Hepatocyte (in vitro differentiated cells): ENCODE data around the gene MRM3. TPM values are rescaled to one million over a fixed set of nuclear protein-coding genes. Genes with fewer than 3 reads are reported as not detected.
"Not testable (repeated sequence)": the region's sequence is repeated elsewhere in the genome, so short reads cannot be mapped to it uniquely, and the experiment has no call there.

ENCODE experiments used
- DNase-seq: peaks from one replicate; pipeline ENCODE4 v3.0.0-alpha.2; 2016; ENCODE audit warnings: low spot score
- H2AFZ ChIP-seq: fragments of 200-600 bp; sonication (generic); 2 replicates; pipeline ENCODE4 v1.6.0; 2016; ENCODE audit warnings: antibody characterized with exemption, mild to moderate bottlenecking
- H3K27ac ChIP-seq: fragments of 200-600 bp; sonication (generic); 2 replicates; pipeline ENCODE4 v1.5.1; 2016; ENCODE audit warnings: mild to moderate bottlenecking
- H3K27me3 ChIP-seq: fragments of 200-600 bp; sonication (generic); 2 replicates; pipeline ENCODE4 v1.6.1; 2016
- H3K36me3 ChIP-seq: fragments of 200-600 bp; sonication (generic); replicated peaks from 2 replicates; pipeline ENCODE4 v1.5.1; 2016; ENCODE audit warnings: low read depth; ENCODE audit not compliant: insufficient read depth
- H3K4me1 ChIP-seq: fragments of 200-600 bp; sonication (generic); 2 replicates; pipeline ENCODE4 v1.5.1; 2016; ENCODE audit warnings: mild to moderate bottlenecking, moderate library complexity; ENCODE audit not compliant: insufficient read depth
- H3K4me2 ChIP-seq: fragments of 200-600 bp; sonication (generic); 2 replicates; pipeline ENCODE4 v1.6.0; 2016
- H3K4me3 ChIP-seq: fragments of 200-600 bp; sonication (generic); 2 replicates; pipeline ENCODE4 v1.5.1; 2016; ENCODE audit warnings: mild to moderate bottlenecking
- H3K79me2 ChIP-seq: fragments of 200-600 bp; sonication (generic); 2 replicates; pipeline ENCODE4 v1.6.0; 2017; ENCODE audit warnings: mild to moderate bottlenecking
- H3K9me2 ChIP-seq: fragments of 200-600 bp; sonication (generic); replicated peaks from 2 replicates; pipeline ENCODE4 v1.6.0; 2017; ENCODE audit warnings: mild to moderate bottlenecking; ENCODE audit not compliant: insufficient read depth
- H3K9me3 ChIP-seq: fragments of 200-600 bp; sonication (generic); 2 replicates; pipeline ENCODE4 v1.5.1; 2016; ENCODE audit warnings: low read depth, mild to moderate bottlenecking
- H4K20me1 ChIP-seq: fragments of 200-600 bp; sonication (generic); 2 replicates; pipeline ENCODE4 v1.6.0; 2016; ENCODE audit warnings: mild to moderate bottlenecking; ENCODE audit not compliant: insufficient read depth, poor library complexity, severe bottlenecking
- EZH2 ChIP-seq: fragments of 200-600 bp; sonication (generic); IDR thresholded peaks from 2 replicates; pipeline ENCODE4 v1.6.1; 2016; ENCODE audit warnings: antibody characterized with exemption, mild to moderate bottlenecking, borderline replicate concordance
- EZH2phosphoT487 ChIP-seq: fragments of 200-600 bp; sonication (generic); IDR thresholded peaks from one replicate; pipeline ENCODE4 v1.6.1; 2018; ENCODE audit warnings: antibody characterized with exemption, mild to moderate bottlenecking, low read depth, moderate library complexity; ENCODE audit not compliant: unreplicated experiment, severe bottlenecking
- WGBS: methylation state at CpG from one replicate; pipeline ENCODE4 v1.1.6; 2016; ENCODE audit warnings: low lambda C conversion rate; ENCODE audit errors: missing lambda C conversion rate; 5-methylcytosine and 5-hydroxymethylcytosine counted together
- polyA plus RNA-seq: library from polyadenylated mRNA; unstranded; fragments of >200 nt; fragmentation: Nextera tagmentation; extraction: Ambion mirVana; gene quantifications from 2 replicates; pipeline ENCODE4 v1.2.1, GENCODE V29; 2016
- total RNA-seq: library from RNA; depleted of rRNA; stranded (reverse); fragments of >200 nt; gene quantifications from 2 replicates; pipeline ENCODE4 v1.2.3, GENCODE V29; 2014
- TF ChIP-seq, protein P1 (sequence below): fragments of 200-600 bp; sonication (generic); IDR thresholded peaks from 2 replicates; pipeline ENCODE4 v1.5.1; 2016; ENCODE audit warnings: antibody characterized with exemption, mild to moderate bottlenecking; ENCODE audit not compliant: poor library complexity

The MRM3 gene
- total and polyA plus RNA-seq, 2 experiments from 2014 or later = 14.6 to 15.3 TPM

DNA sequence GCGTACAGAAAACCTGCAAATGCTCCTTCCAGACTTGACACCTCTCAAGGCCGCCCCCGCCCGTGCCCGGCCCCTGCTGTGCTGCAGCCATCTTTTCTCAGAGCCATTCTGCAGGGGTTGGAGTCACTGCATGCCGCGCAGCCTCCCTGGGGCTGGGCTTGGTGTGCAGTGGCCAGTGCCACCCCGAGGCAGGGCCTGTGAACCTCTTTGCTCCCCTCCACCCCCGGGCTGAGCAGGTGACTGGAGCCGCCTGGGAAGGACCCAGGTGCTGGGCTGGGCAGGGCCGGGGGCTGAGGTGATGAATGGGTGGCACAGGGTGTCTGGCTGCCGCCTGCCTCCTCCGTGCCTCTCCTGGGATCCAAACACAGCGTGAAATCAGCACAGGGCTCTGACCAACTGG lies 20.3 kb downstream of the MRM3 start:
- no peaks in the 10 kb centered on the region for H3K9me2 ChIP-seq
- no peak overlapping the region for H3K4me3 ChIP-seq
- H4K20me1 ChIP-seq = no peaks in the 10 kb centered on the region
- H3K27me3 ChIP-seq = no peaks in the 10 kb centered on the region
- no peaks in the 10 kb centered on the region for H3K36me3 ChIP-seq
- no peaks in the 10 kb centered on the region for H3K4me1 ChIP-seq
- no peak overlapping the region for H3K4me2 ChIP-seq
- H3K9me3 ChIP-seq = no peaks in the 10 kb centered on the region
- no peak overlapping the region for H2AFZ ChIP-seq
- no peaks in the 10 kb centered on the region for H3K79me2 ChIP-seq
- TF ChIP-seq EZH2 (no peak), EZH2phosphoT487 (no peak)
- TF ChIP-seq, protein P1, sequence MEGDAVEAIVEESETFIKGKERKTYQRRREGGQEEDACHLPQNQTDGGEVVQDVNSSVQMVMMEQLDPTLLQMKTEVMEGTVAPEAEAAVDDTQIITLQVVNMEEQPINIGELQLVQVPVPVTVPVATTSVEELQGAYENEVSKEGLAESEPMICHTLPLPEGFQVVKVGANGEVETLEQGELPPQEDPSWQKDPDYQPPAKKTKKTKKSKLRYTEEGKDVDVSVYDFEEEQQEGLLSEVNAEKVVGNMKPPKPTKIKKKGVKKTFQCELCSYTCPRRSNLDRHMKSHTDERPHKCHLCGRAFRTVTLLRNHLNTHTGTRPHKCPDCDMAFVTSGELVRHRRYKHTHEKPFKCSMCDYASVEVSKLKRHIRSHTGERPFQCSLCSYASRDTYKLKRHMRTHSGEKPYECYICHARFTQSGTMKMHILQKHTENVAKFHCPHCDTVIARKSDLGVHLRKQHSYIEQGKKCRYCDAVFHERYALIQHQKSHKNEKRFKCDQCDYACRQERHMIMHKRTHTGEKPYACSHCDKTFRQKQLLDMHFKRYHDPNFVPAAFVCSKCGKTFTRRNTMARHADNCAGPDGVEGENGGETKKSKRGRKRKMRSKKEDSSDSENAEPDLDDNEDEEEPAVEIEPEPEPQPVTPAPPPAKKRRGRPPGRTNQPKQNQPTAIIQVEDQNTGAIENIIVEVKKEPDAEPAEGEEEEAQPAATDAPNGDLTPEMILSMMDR = no peak
- H3K27ac ChIP-seq = no peak overlapping the region
- no peak for DNase-seq
- 98% methylated on average over 14 of the region's 14 CpGs for WGBS

DNA sequence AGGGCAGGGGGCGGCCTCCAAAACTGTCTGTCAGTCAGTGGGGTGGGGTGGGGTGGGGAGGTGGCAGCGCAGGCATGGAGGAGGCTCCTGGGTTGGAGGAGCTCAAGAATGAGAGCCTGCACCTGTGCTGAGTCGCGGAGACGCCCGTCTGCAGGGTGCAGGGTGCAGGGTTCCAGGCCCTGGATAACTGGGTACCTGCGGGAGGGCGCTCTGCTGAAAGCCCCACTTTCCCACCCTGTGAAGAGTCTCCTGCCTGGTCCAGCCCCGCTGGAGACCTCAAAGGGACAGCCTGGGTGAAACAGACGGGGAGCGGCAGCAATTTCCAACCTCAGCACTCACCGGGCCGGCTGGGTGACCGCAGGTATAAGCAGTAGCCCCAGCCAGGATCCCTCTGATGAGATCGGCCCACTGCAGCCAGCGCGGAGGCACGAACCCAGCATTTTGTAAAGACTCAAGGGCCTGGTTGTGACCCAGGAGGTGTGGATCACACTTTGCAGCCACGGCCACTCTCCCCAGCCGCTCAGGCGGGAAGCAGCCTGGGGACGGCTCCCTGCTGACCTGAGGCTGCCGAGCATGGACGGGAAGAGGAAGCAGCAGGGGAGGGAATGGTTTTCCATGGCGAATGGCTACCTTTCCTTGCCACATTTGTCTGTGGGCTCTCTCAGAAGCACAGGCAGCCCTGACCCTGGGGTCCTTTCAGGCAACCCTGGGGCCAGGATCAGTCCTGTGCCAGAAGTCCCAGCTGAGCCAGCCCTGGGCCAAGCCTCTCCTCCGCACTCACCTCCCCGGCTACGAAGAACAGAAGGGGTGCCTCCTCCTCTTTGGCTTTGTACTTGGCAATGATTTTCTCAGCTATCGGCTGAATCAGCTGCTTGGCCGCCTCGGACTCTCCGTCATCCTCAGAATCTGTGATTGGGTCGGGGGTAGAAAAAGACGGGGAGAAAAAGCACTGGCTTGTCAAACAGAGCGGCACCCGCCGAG lies 21.0 kb downstream of the MRM3 start:
- no peak for DNase-seq
- Histone ChIP-seq H3K4me3 (no peak overlapping the region), H2AFZ (no peak overlapping the region), H3K9me2 (no peaks in the 10 kb centered on the region), H3K27ac (no peak overlapping the region), H3K27me3 (no peaks in the 10 kb centered on the region), H3K9me3 (no peaks in the 10 kb centered on the region), H3K4me1 (no peaks in the 10 kb centered on the region), H3K79me2 (no peaks in the 10 kb centered on the region), H4K20me1 (no peaks in the 10 kb centered on the region), H3K36me3 (no peaks in the 10 kb centered on the region), H3K4me2 (no peak overlapping the region)
- 92% methylated on average over 35 of the region's 37 CpGs for WGBS
- TF ChIP-seq, protein P1 = no peak
- TF ChIP-seq EZH2phosphoT487 (no peak), EZH2 (no peak)

GRCh38 chr17:804541-805435 lies 22.6 kb downstream of the MRM3 start:
- Histone ChIP-seq H2AFZ (no peak overlapping the region), H3K36me3 (no peaks in the 10 kb centered on the region), H3K4me1 (no peaks in the 10 kb centered on the region), H3K4me3 (no peak overlapping the region), H3K27ac (no peak overlapping the region), H3K27me3 (no peaks in the 10 kb centered on the region), H3K9me3 (no peaks in the 10 kb centered on the region), H3K9me2 (no peaks in the 10 kb centered on the region), H3K79me2 (peaks cover 5% of the 10 kb centered on the region), H3K4me2 (no peak overlapping the region), H4K20me1 (no peaks in the 10 kb centered on the region)
- no peak for DNase-seq
- no peak for TF ChIP-seq EZH2phosphoT487
- TF ChIP-seq, protein P1 = no peak
- no peak for TF ChIP-seq EZH2
- WGBS = 95% methylated on average over 38 of the region's 41 CpGs

GRCh38 chr17:805886-806285 lies 23.7 kb downstream of the MRM3 start:
- not testable (repeated sequence) for H4K20me1 ChIP-seq, DNase-seq, H3K9me3 ChIP-seq, H2AFZ ChIP-seq, H3K36me3 ChIP-seq, H3K9me2 ChIP-seq, H3K4me1 ChIP-seq, H3K4me2 ChIP-seq, H3K4me3 ChIP-seq, H3K79me2 ChIP-seq, H3K27ac ChIP-seq, H3K27me3 ChIP-seq
- 98% methylated on average over 9 of the region's 23 CpGs for WGBS
